IMR-90 (cell line): Measurements from ENCODE around the gene PLB1. TPM values are rescaled to one million over a fixed set of nuclear protein-coding genes. Genes with fewer than 3 reads are reported as not detected.

Experiments used
- ATAC-seq: fragments of 200-7000 bp; cut with Tn5 transposase; 2 replicates; pipeline ENCODE4 v1.9.1; 2020; ENCODE audit warnings: low read depth, mild to moderate bottlenecking, moderate library complexity
- BruUV-seq: library from RNA; stranded (reverse); fragments of 400-500 nt; replicated peaks from 2 replicates; lab custom pipeline; 2021; lab: Mats Ljungman, UMichigan
- CTCF ChIA-PET: fragments of 300-600 bp; formaldehyde crosslinking; extraction: SDS; loops from one replicate; lab custom pipeline; 2021; ENCODE audit warnings: antibody characterized with exemption; lab: Yijun Ruan, JAX
- POLR2A ChIA-PET: fragments of 300-600 bp; sonication (Branson Sonifier 250); formaldehyde crosslinking; loops from one replicate; lab custom pipeline; 2022; ENCODE audit warnings: antibody characterized with exemption; ENCODE audit not compliant: unreplicated experiment; lab: Charles Lee
- DNase-seq: peaks from one replicate; pipeline ENCODE4 v3.0.0; 2013
- H2AFZ ChIP-seq: replicated peaks from 2 replicates; pipeline ENCODE3; 2013; ENCODE audit warnings: low read length, mild to moderate bottlenecking; ENCODE audit not compliant: poor library complexity
- H2AK5ac ChIP-seq: 2 replicates; pipeline ENCODE4 v1.6.1; 2013; ENCODE audit warnings: low read depth, low read length, inconsistent platforms
- H2AK9ac ChIP-seq: replicated peaks from 2 replicates; pipeline ENCODE3; 2013; ENCODE audit warnings: mild to moderate bottlenecking, low read depth, low read length, moderate library complexity; ENCODE audit not compliant: poor library complexity
- H2BK120ac ChIP-seq: 2 replicates; pipeline ENCODE4 v1.6.1; 2013; ENCODE audit warnings: low read depth, low read length, inconsistent platforms
- H2BK15ac ChIP-seq: 3 replicates; pipeline ENCODE4 v1.6.1; 2013; ENCODE audit warnings: low read depth, low read length, inconsistent platforms
- H2BK20ac ChIP-seq: 2 replicates; pipeline ENCODE4 v1.6.1; 2013; ENCODE audit warnings: low read depth, mild to moderate bottlenecking, inconsistent platforms, low read length, moderate library complexity
- H2BK5ac ChIP-seq: 2 replicates; pipeline ENCODE4 v1.6.1; 2013; ENCODE audit warnings: mild to moderate bottlenecking, low read depth, low read length, inconsistent platforms; ENCODE audit not compliant: poor library complexity, severe bottlenecking
- H3K14ac ChIP-seq: replicated peaks from 2 replicates; pipeline ENCODE4 v1.6.1; 2013; ENCODE audit warnings: low read depth, low read length, inconsistent platforms
- H3K18ac ChIP-seq: 2 replicates; pipeline ENCODE4 v1.6.1; 2013; ENCODE audit warnings: low read depth, low read length, control low read depth
- H3K23ac ChIP-seq: 2 replicates; pipeline ENCODE4 v1.6.1; 2013; ENCODE audit warnings: low read depth, low read length, inconsistent platforms
- H3K27ac ChIP-seq: 2 replicates; pipeline ENCODE4 v1.5.1; 2013; ENCODE audit warnings: mild to moderate bottlenecking, control low read depth, low read length; ENCODE audit not compliant: insufficient read depth
- H3K27me3 ChIP-seq: 2 replicates; pipeline ENCODE4 v1.6.1; 2013; ENCODE audit warnings: low read length; ENCODE audit not compliant: control insufficient read depth, insufficient read depth
- H3K36me3 ChIP-seq: 2 replicates; pipeline ENCODE4 v1.6.1; 2013; ENCODE audit warnings: low read length, mixed read lengths; ENCODE audit not compliant: control insufficient read depth, insufficient read depth
- H3K4ac ChIP-seq: 2 replicates; pipeline ENCODE4 v1.6.1; 2013; ENCODE audit warnings: low read depth, low read length, inconsistent platforms
- H3K4me1 ChIP-seq: 2 replicates; pipeline ENCODE4 v1.6.1; 2013; ENCODE audit warnings: low read length, mixed read lengths; ENCODE audit not compliant: control insufficient read depth, insufficient read depth
- H3K4me2 ChIP-seq: 2 replicates; pipeline ENCODE4 v1.6.1; 2013; ENCODE audit warnings: low read depth, mild to moderate bottlenecking, control low read depth, low read length, moderate library complexity
- H3K4me3 ChIP-seq: 2 replicates; pipeline ENCODE4 v1.5.1; 2013; ENCODE audit warnings: low read depth, mild to moderate bottlenecking, control low read depth, low read length, moderate library complexity; ENCODE audit not compliant: insufficient read depth
- H3K56ac ChIP-seq: 2 replicates; pipeline ENCODE4 v1.6.1; 2013; ENCODE audit warnings: low read length, inconsistent platforms; ENCODE audit not compliant: insufficient read depth; ENCODE audit errors: extremely low read depth
- H3K79me1 ChIP-seq, 2 experiments: 2 replicates each; pipeline ENCODE4 v1.6.1; 2013; ENCODE audit warnings: low read length in 2 of 2, inconsistent platforms in 1 of 2, low read depth in 1 of 2
- H3K9ac ChIP-seq: 2 replicates; pipeline ENCODE4 v1.6.1; 2013; ENCODE audit warnings: low read depth, low read length, control low read depth
- H3K9me1 ChIP-seq: 2 replicates; pipeline ENCODE4 v1.6.1; 2013; ENCODE audit warnings: low read length, inconsistent platforms; ENCODE audit not compliant: insufficient read depth
- H3K9me3 ChIP-seq: 2 replicates; pipeline ENCODE4 v1.6.1; 2013; ENCODE audit warnings: low read length; ENCODE audit not compliant: control insufficient read depth, insufficient read depth
- H4K20me1 ChIP-seq: 2 replicates; pipeline ENCODE4 v1.6.1; 2013; ENCODE audit warnings: low read length, inconsistent platforms; ENCODE audit not compliant: insufficient read depth
- H4K5ac ChIP-seq: 2 replicates; pipeline ENCODE4 v1.6.1; 2013; ENCODE audit warnings: mild to moderate bottlenecking, low read depth, low read length, control low read depth
- H4K8ac ChIP-seq, 2 experiments: 2 replicates each; pipeline ENCODE4 v1.6.1; 2013; ENCODE audit warnings: low read depth in 2 of 2, low read length in 2 of 2, control low read depth in 1 of 2, inconsistent platforms in 1 of 2
- H4K91ac ChIP-seq: 2 replicates; pipeline ENCODE4 v1.6.1; 2013; ENCODE audit warnings: low read depth, low read length, inconsistent platforms; ENCODE audit not compliant: insufficient read depth
- CEBPB ChIP-seq: IDR thresholded peaks from 2 replicates; pipeline ENCODE4 v1.6.1; 2012; ENCODE audit warnings: low read depth, low read length, improper control_type of control experiment
- CHD1 ChIP-seq: IDR thresholded peaks from 2 replicates; pipeline ENCODE4 v1.6.1; 2012; ENCODE audit warnings: low read depth, low read length, improper control_type of control experiment
- FOS ChIP-seq: fragments of 150-350 bp; IDR thresholded peaks from 2 replicates; pipeline ENCODE4 v1.6.1; 2016; ENCODE audit warnings: low read depth, low read length
- MAFK ChIP-seq: IDR thresholded peaks from 2 replicates; pipeline ENCODE4 v1.6.1; 2012; ENCODE audit warnings: low read depth, low read length, improper control_type of control experiment
- MAZ ChIP-seq: IDR thresholded peaks from 2 replicates; pipeline ENCODE4 v1.6.1; 2012; ENCODE audit warnings: low read depth, mild to moderate bottlenecking, low read length, improper control_type of control experiment, moderate library complexity, borderline replicate concordance
- MXI1 ChIP-seq: IDR thresholded peaks from 2 replicates; pipeline ENCODE4 v1.6.1; 2012; ENCODE audit warnings: low read depth, mild to moderate bottlenecking, low read length, moderate library complexity, borderline replicate concordance
- NFE2L2 ChIP-seq: fragments of 150-350 bp; IDR thresholded peaks from 2 replicates; pipeline ENCODE4 v1.6.1; 2016; ENCODE audit warnings: low read depth, mild to moderate bottlenecking, low read length
- RAD21 ChIP-seq: IDR thresholded peaks from 2 replicates; pipeline ENCODE4 v1.6.1; 2012; ENCODE audit warnings: low read length, improper control_type of control experiment
- RCOR1 ChIP-seq: IDR thresholded peaks from 2 replicates; pipeline ENCODE4 v1.6.1; 2012; ENCODE audit warnings: mild to moderate bottlenecking, low read length, improper control_type of control experiment; ENCODE audit not compliant: insufficient replicate concordance
- RFX5 ChIP-seq: IDR thresholded peaks from 2 replicates; pipeline ENCODE4 v1.8.0; 2012; ENCODE audit warnings: low read depth, mild to moderate bottlenecking, low read length, moderate library complexity
- SMC3 ChIP-seq: fragments of 150-350 bp; IDR thresholded peaks from 2 replicates; pipeline ENCODE4 v1.6.1; 2016; ENCODE audit warnings: low read depth, mild to moderate bottlenecking, antibody characterized with exemption, low read length, moderate library complexity
- WGBS, 2 experiments: methylation state at CpG; one replicate each; pipeline versions ENCODE4 v1.1.5 to v1.1.7; 2013; ENCODE audit warnings: missing lambda C conversion rate in 2 of 2; ENCODE audit not compliant: insufficient read length in 1 of 2; ENCODE audit errors: extremely low coverage in 2 of 2; 5-methylcytosine and 5-hydroxymethylcytosine counted together
- dilution Hi-C: fragments of 300-500 bp; cut with HindIII; formaldehyde crosslinking; loops from one replicate; pipeline ENCODE4 v1.14.3; 2018; ENCODE audit warnings: low sequenced_read_pairs; ENCODE audit not compliant: unreplicated experiment
- in situ Hi-C: fragments of 300-500 bp; cut with MboI; formaldehyde crosslinking; loops from 3 replicates; pipeline ENCODE4 v1.14.3; 2019; ENCODE audit warnings: low sequenced_read_pairs, inconsistent platforms, mixed read lengths
- intact Hi-C: fragments of 100-400 bp; cut with micrococcal nuclease; formaldehyde crosslinking; loops from 2 replicates; pipeline ENCODE4 v1.10.0; 2022
- polyA plus RNA-seq, 3 experiments: library from polyadenylated mRNA; depleted of rRNA; stranded (reverse); fragments of >200 nt; gene quantifications; 2 replicates each; pipeline ENCODE4 v1.2.3, GENCODE V29; 2012; ENCODE audit warnings: low replicate concordance in 1 of 3
- total RNA-seq: library from RNA; depleted of rRNA; stranded (reverse); fragments of >200 nt; gene quantifications from 2 replicates; pipeline ENCODE4 v1.2.3, GENCODE V29; 2012
- TF ChIP-seq, protein P1 (sequence below): fragments of 150-350 bp; IDR thresholded peaks from 2 replicates; pipeline ENCODE4 v1.6.1; 2017; ENCODE audit warnings: mild to moderate bottlenecking, antibody characterized with exemption, low read length, low read depth
- TF ChIP-seq, protein P2 (sequence below): fragments of 150-350 bp; IDR thresholded peaks from 2 replicates; pipeline ENCODE4 v1.6.1; 2016; ENCODE audit warnings: low read depth, mild to moderate bottlenecking, low read length, moderate library complexity, borderline replicate concordance
- TF ChIP-seq, protein P3 (sequence below): conservative IDR thresholded peaks from 2 replicates; pipeline ENCODE4 v1.5.1; 2012; ENCODE audit warnings: mild to moderate bottlenecking, low read depth, low read length, improper control_type of control experiment

PLB1 gene
- total and polyA plus RNA-seq, 2 of the 4 experiments (the other 2 are of a cell fraction), result 0.74 to 0.90 TPM

DNA sequence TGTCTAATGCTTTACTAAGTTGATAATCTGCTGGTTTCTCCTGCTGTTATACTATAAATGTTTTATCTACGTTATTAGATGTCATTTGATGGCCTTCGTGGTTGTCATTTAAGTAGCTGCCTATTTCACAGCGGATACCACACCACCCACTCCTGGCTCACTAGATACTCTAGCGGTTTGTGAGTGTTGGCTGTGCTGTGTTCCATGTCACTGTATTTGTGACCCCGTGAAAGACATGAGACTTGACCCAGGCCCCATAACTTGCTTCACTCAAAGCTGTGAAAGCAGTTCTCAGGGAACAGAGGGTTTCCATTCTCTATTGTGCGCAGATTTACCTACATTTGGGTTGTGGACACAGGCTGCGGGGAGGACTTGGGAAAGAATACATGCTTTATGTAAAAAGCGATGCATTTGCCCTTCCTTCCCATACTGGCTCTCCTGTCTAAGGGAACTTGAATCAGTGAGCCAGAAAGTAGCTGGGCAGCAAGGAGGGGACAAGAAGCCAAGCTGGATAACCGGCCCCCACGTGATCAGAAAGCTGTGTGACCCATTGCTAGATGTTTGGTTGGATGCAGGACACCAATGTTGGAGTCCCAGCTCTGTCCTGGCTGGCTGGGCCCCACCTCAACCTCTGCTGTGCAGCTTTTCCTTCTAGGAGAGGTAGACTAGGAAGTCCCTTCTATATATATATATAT, 52.2 kb downstream of the PLB1 start:
- Histone ChIP-seq H2BK120ac (no peak overlapping the region), H2BK20ac (no peak overlapping the region), H2AFZ (no peak overlapping the region), H3K9ac (no peak overlapping the region), H3K56ac (no peak overlapping the region), H4K8ac (no peak overlapping the region), H2AK9ac (no peak overlapping the region), H3K36me3 (no peaks in the 10 kb centered on the region), H3K4me3 (no peak overlapping the region), H3K9me3 (no peaks in the 10 kb centered on the region), H2BK15ac (no peak overlapping the region), H2AK5ac (no peak overlapping the region), H3K23ac (no peak overlapping the region), H3K18ac (no peak overlapping the region), H3K27ac (no peak overlapping the region), H3K4me1 (no peaks in the 10 kb centered on the region), H3K9me1 (no peaks in the 10 kb centered on the region), H3K4me2 (no peak overlapping the region), H2BK5ac (no peak overlapping the region), H3K4ac (no peak overlapping the region), H4K5ac (no peak overlapping the region), H3K79me1 (no peaks in the 10 kb centered on the region), H3K27me3 (peaks cover 16% of the 10 kb centered on the region), H4K20me1 (no peaks in the 10 kb centered on the region), H4K91ac (no peak overlapping the region), H3K14ac (no peak overlapping the region)
- in situ Hi-C loops, result no loop called here
- dilution Hi-C loops, result no loop called here
- intact Hi-C loops, result no loop called here
- WGBS, 2 experiments, result no CpG with 5 or more reads among the region's 10 CpGs
- CTCF ChIA-PET, result interaction anchor here (0.6 kb wide), 1 partner anchor 316 kb away, joined by 3 read pairs; no protein-coding TSS in a partner anchor
- no TSS peak for BruUV-seq
- POLR2A ChIA-PET, result no interaction called here
- no peak for TF ChIP-seq NFE2L2
- no peak for TF ChIP-seq SMC3
- TF ChIP-seq MAZ, result no peak
- TF ChIP-seq, protein P1, sequence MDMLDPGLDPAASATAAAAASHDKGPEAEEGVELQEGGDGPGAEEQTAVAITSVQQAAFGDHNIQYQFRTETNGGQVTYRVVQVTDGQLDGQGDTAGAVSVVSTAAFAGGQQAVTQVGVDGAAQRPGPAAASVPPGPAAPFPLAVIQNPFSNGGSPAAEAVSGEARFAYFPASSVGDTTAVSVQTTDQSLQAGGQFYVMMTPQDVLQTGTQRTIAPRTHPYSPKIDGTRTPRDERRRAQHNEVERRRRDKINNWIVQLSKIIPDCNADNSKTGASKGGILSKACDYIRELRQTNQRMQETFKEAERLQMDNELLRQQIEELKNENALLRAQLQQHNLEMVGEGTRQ, result no peak
- no peak for TF ChIP-seq CHD1
- no peak for TF ChIP-seq RAD21
- TF ChIP-seq RCOR1, result no peak
- no peak for TF ChIP-seq FOS
- no peak for TF ChIP-seq RFX5
- no peak for TF ChIP-seq CEBPB
- TF ChIP-seq MAFK, result no peak
- TF ChIP-seq, protein P2, sequence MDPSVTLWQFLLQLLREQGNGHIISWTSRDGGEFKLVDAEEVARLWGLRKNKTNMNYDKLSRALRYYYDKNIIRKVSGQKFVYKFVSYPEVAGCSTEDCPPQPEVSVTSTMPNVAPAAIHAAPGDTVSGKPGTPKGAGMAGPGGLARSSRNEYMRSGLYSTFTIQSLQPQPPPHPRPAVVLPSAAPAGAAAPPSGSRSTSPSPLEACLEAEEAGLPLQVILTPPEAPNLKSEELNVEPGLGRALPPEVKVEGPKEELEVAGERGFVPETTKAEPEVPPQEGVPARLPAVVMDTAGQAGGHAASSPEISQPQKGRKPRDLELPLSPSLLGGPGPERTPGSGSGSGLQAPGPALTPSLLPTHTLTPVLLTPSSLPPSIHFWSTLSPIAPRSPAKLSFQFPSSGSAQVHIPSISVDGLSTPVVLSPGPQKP, result no peak
- TF ChIP-seq, protein P3, sequence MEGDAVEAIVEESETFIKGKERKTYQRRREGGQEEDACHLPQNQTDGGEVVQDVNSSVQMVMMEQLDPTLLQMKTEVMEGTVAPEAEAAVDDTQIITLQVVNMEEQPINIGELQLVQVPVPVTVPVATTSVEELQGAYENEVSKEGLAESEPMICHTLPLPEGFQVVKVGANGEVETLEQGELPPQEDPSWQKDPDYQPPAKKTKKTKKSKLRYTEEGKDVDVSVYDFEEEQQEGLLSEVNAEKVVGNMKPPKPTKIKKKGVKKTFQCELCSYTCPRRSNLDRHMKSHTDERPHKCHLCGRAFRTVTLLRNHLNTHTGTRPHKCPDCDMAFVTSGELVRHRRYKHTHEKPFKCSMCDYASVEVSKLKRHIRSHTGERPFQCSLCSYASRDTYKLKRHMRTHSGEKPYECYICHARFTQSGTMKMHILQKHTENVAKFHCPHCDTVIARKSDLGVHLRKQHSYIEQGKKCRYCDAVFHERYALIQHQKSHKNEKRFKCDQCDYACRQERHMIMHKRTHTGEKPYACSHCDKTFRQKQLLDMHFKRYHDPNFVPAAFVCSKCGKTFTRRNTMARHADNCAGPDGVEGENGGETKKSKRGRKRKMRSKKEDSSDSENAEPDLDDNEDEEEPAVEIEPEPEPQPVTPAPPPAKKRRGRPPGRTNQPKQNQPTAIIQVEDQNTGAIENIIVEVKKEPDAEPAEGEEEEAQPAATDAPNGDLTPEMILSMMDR, result no peak
- TF ChIP-seq MXI1, result no peak
- DNase-seq (no peak), ATAC-seq (no peak)
